Loucy (cell line): Measurements from ENCODE around the gene ATP5MG.

ENCODE experiments used
- H2AFZ ChIP-seq: fragments of 200-600 bp; sonication (generic); 2 replicates; pipeline ENCODE4 v1.6.0; 2016; ENCODE audit warnings: antibody characterized with exemption, mild to moderate bottlenecking, low read length, moderate library complexity
- H3F3A ChIP-seq: fragments of 200-600 bp; 2 replicates; pipeline ENCODE4 v1.6.0; 2016; ENCODE audit warnings: antibody characterized with exemption, low read depth, mild to moderate bottlenecking
- H3K27me3 ChIP-seq: fragments of 200-600 bp; sonication (generic); 2 replicates; pipeline ENCODE4 v1.6.1; 2014; ENCODE audit warnings: low read length, mild to moderate bottlenecking; ENCODE audit not compliant: insufficient read depth, poor library complexity, severe bottlenecking
- H3K36me3 ChIP-seq: fragments of 200-600 bp; sonication (generic); 2 replicates; pipeline ENCODE4 v1.6.1; 2016; ENCODE audit warnings: low read length; ENCODE audit not compliant: insufficient read depth
- H3K4me1 ChIP-seq: fragments of 200-600 bp; sonication (generic); 2 replicates; pipeline ENCODE4 v1.5.1; 2014; ENCODE audit warnings: low read length, mild to moderate bottlenecking; ENCODE audit not compliant: insufficient read depth, poor library complexity, severe bottlenecking
- H3K4me2 ChIP-seq: fragments of 200-600 bp; sonication (generic); 2 replicates; pipeline ENCODE4 v1.6.0; 2014; ENCODE audit warnings: antibody characterized with exemption, low read length, low read depth, mild to moderate bottlenecking; ENCODE audit not compliant: poor library complexity, severe bottlenecking
- H3K4me3 ChIP-seq: fragments of 200-600 bp; sonication (generic); 2 replicates; pipeline ENCODE4 v1.5.1; 2014; ENCODE audit warnings: low read length, mild to moderate bottlenecking, mixed read lengths; ENCODE audit not compliant: poor library complexity, severe bottlenecking
- H3K79me2 ChIP-seq: fragments of 200-600 bp; sonication (generic); 2 replicates; pipeline ENCODE4 v1.6.1; 2014; ENCODE audit warnings: low read length; ENCODE audit not compliant: insufficient read depth
- H3K9ac ChIP-seq: fragments of 200-600 bp; sonication (generic); 2 replicates; pipeline ENCODE4 v1.6.0; 2014; ENCODE audit warnings: mild to moderate bottlenecking, low read depth, low read length, moderate library complexity; ENCODE audit not compliant: poor library complexity, severe bottlenecking
- H3K9me2 ChIP-seq: fragments of 200-600 bp; sonication (generic); replicated peaks from 2 replicates; pipeline ENCODE4 v1.6.1; 2016; ENCODE audit warnings: low read depth, low read length, mixed read lengths
- H3K9me3 ChIP-seq: fragments of 200-600 bp; sonication (generic); 2 replicates; pipeline ENCODE4 v1.6.1; 2014; ENCODE audit warnings: mild to moderate bottlenecking, antibody characterized with exemption, low read length, low read depth; ENCODE audit not compliant: insufficient read depth
- H4K20me1 ChIP-seq: fragments of 200-600 bp; sonication (generic); 2 replicates; pipeline ENCODE4 v1.6.0; 2014; ENCODE audit warnings: antibody characterized with exemption, low read length, mild to moderate bottlenecking; ENCODE audit not compliant: insufficient read depth, poor library complexity, severe bottlenecking
- CTCF ChIP-seq: fragments of 200-600 bp; sonication (generic); conservative IDR thresholded peaks from 2 replicates; pipeline ENCODE4 v1.5.1; 2014; ENCODE audit warnings: mild to moderate bottlenecking, antibody characterized with exemption, low read length
- EZH2phosphoT487 ChIP-seq: fragments of 200-600 bp; IDR thresholded peaks from 2 replicates; pipeline ENCODE4 v1.6.1; 2018; ENCODE audit warnings: antibody characterized with exemption, mild to moderate bottlenecking, moderate library complexity, borderline replicate concordance

ATP5MG gene

DNA sequence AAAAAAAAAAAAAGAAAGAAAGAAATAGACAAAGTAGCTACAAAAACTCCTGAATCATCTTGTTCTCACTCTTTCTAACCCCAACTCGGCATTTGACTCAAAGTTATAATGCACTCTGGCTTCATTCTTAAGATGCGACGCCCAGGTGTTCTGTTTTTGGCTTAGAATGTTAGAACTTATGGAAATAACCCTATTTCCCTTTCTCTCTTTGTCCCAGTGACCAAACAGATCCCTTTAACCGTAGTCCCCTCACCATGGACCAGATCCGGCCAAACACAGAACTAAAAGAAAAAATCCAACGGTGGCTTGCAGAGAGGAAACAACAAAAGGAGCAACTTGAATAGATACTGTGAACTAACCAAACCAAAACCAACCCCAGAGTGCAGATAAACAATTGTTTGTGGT, 5.3 kb upstream of the ATP5MG start:
- H2AFZ ChIP-seq: no peak overlapping the region
- 0 out of 2 replicates have a peak, but pooled peaks cover 7% of the 10 kb centered on the region for H3K79me2 ChIP-seq
- H3K27me3 ChIP-seq: no peaks in the 10 kb centered on the region
- H4K20me1 ChIP-seq: no peaks in the 10 kb centered on the region
- peaks cover 51% of the 10 kb centered on the region; the same call in 1 of the 2 replicates for H3K36me3 ChIP-seq
- no peaks in the 10 kb centered on the region for H3F3A ChIP-seq
- no peak overlapping the region for H3K4me2 ChIP-seq
- H3K9me2 ChIP-seq: no peaks in the 10 kb centered on the region
- H3K9ac ChIP-seq: no peak overlapping the region
- no peaks in the 10 kb centered on the region for H3K9me3 ChIP-seq
- TF ChIP-seq EZH2phosphoT487 (no peak), CTCF (no peak)
- peaks cover 8% of the 10 kb centered on the region for H3K4me1 ChIP-seq
- no peak overlapping the region for H3K4me3 ChIP-seq

DNA sequence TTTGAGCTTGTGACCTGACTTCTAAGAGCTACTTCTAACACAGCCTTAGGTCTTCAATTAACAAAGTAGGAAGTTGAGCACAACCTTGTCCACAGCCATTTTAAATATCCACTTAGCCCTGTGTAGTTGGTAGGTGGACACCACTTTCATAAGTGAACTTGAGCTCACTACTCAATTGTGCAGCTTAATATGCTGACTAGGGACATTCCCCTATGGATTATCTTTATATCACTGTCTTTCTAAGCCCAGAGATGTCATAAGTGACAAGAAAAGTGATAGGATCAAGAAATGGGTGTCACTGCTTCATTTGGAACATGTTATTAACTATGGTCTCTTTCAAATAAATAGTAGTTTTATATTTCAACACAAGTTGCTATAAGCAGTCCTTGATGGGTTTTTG, 4.0 kb upstream of the ATP5MG start:
- no peak overlapping the region for H3K9ac ChIP-seq
- H3K4me3 ChIP-seq: no peak overlapping the region
- peaks cover 19% of the 10 kb centered on the region for H3K79me2 ChIP-seq
- peaks cover 11% of the 10 kb centered on the region for H3K4me1 ChIP-seq
- H3F3A ChIP-seq: no peaks in the 10 kb centered on the region
- no peaks in the 10 kb centered on the region for H3K9me2 ChIP-seq
- no peaks in the 10 kb centered on the region for H3K9me3 ChIP-seq
- TF ChIP-seq CTCF (no peak), EZH2phosphoT487 (no peak)
- no peak overlapping the region for H2AFZ ChIP-seq
- H4K20me1 ChIP-seq: peaks cover 10% of the 10 kb centered on the region
- H3K4me2 ChIP-seq: no peak overlapping the region
- H3K27me3 ChIP-seq: no peaks in the 10 kb centered on the region
- H3K36me3 ChIP-seq: peaks cover 42% of the 10 kb centered on the region; the same call in 1 of the 2 replicates

- Histone ChIP-seq H2AFZ (no peak overlapping the region), H3K9me2 (no peaks in the 10 kb centered on the region), H3K4me3 (no peak overlapping the region), H3K79me2 (peaks cover 34% of the 10 kb centered on the region), H4K20me1 (peaks cover 25% of the 10 kb centered on the region), H3K27me3 (no peaks in the 10 kb centered on the region), H3K36me3 (peaks cover 27% of the 10 kb centered on the region; the same call in 1 of the 2 replicates), H3K4me2 (no peak overlapping the region), H3K9me3 (no peaks in the 10 kb centered on the region), H3K4me1 (peaks cover 20% of the 10 kb centered on the region), H3K9ac (peak overlapping the region; percentile 24), H3F3A (no peaks in the 10 kb centered on the region)
- TF ChIP-seq EZH2phosphoT487: no peak
- TF ChIP-seq CTCF: no peak
Observed at GRCh38 chr11:118398791-118399559, 2.4 kb upstream of the ATP5MG start.
